IPS-18c (cell line): ENCODE measurements around the gene PRMT1.
"Not testable (repeated sequence)": the region's sequence is repeated elsewhere in the genome, so short reads cannot be mapped to it uniquely, and the experiment has no call there.

Experiments
- H3K4me3 ChIP-seq: 2 replicates; pipeline ENCODE4 v1.7.0; 2013; ENCODE audit warnings: low read depth, mild to moderate bottlenecking, low read length, moderate library complexity; ENCODE audit not compliant: insufficient read depth
- H3K9me3 ChIP-seq: one replicate; pipeline ENCODE4 v1.6.1; 2013; ENCODE audit warnings: mild to moderate bottlenecking, low read length, moderate library complexity; ENCODE audit not compliant: control insufficient read depth, insufficient read depth

Gene PRMT1

GRCh38 chr19:49692147-49692506, 15.1 kb downstream of the PRMT1 start:
- Histone ChIP-seq H3K4me3 (peak overlapping the region; percentile 85), H3K9me3 (peaks cover 2% of the 10 kb centered on the region)

GRCh38 chr19:49696115-49696514, 19.0 kb downstream of the PRMT1 start:
- no peak overlapping the region for H3K4me3 ChIP-seq
- no peaks in the 10 kb centered on the region for H3K9me3 ChIP-seq

GRCh38 chr19:49696865-49697264, 19.8 kb downstream of the PRMT1 start:
- H3K9me3 ChIP-seq = no peaks in the 10 kb centered on the region
- H3K4me3 ChIP-seq = no peak overlapping the region

GRCh38 chr19:49699364-49699763, 22.3 kb downstream of the PRMT1 start:
- no peak overlapping the region for H3K4me3 ChIP-seq
- H3K9me3 ChIP-seq = no peaks in the 10 kb centered on the region

GRCh38 chr19:49700563-49700962, 23.5 kb downstream of the PRMT1 start:
- Histone ChIP-seq H3K4me3 (no peak overlapping the region), H3K9me3 (no peaks in the 10 kb centered on the region)

GRCh38 chr19:49701271-49701786, 24.3 kb downstream of the PRMT1 start:
- Histone ChIP-seq H3K4me3 (no peak overlapping the region; the same call in 1 of the 2 replicates), H3K9me3 (no peaks in the 10 kb centered on the region)

- Histone ChIP-seq H3K9me3 (no peaks in the 10 kb centered on the region), H3K4me3 (no peak overlapping the region)
These were observed 28.0 kb downstream of the PRMT1 start for GRCh38 chr19:49704888-49705642.

GRCh38 chr19:49705919-49706318, 28.8 kb downstream of the PRMT1 start:
- Histone ChIP-seq H3K4me3 (no peak overlapping the region), H3K9me3 (no peaks in the 10 kb centered on the region)

GRCh38 chr19:49710372-49710951, 33.4 kb downstream of the PRMT1 start:
- H3K9me3 ChIP-seq = no peaks in the 10 kb centered on the region
- no peak overlapping the region for H3K4me3 ChIP-seq

GRCh38 chr19:49712397-49712859, 35.4 kb downstream of the PRMT1 start:
- Histone ChIP-seq H3K9me3 (no peaks in the 10 kb centered on the region), H3K4me3 (no peak overlapping the region)

- no peak overlapping the region for H3K4me3 ChIP-seq
These were observed 36.3 kb downstream of the PRMT1 start for GRCh38 chr19:49713236-49713845.

GRCh38 chr19:49716154-49716553, 39.1 kb downstream of the PRMT1 start:
- Histone ChIP-seq H3K4me3 (no peak overlapping the region), H3K9me3 (no peaks in the 10 kb centered on the region)

More at GRCh38 chr19:49713236-49713845, 36.3 kb downstream of the PRMT1 start:
- H3K9me3 ChIP-seq = no peaks in the 10 kb centered on the region

GRCh38 chr19:49718511-49718910, 41.4 kb downstream of the PRMT1 start:
- H3K4me3 ChIP-seq = no peak overlapping the region
- no peaks in the 10 kb centered on the region for H3K9me3 ChIP-seq

GRCh38 chr19:49718991-49719390, 41.9 kb downstream of the PRMT1 start:
- no peak overlapping the region for H3K4me3 ChIP-seq

GRCh38 chr19:49719420-49719819, 42.3 kb downstream of the PRMT1 start:
- H3K4me3 ChIP-seq, H3K9me3 ChIP-seq: not testable (repeated sequence)

More at GRCh38 chr19:49718991-49719390, 41.9 kb downstream of the PRMT1 start:
- no peaks in the 10 kb centered on the region for H3K9me3 ChIP-seq

- Histone ChIP-seq H3K4me3 (no peak overlapping the region), H3K9me3 (no peaks in the 10 kb centered on the region)
These were observed 50.4 kb downstream of the PRMT1 start for GRCh38 chr19:49727217-49728030.

- H3K9me3 ChIP-seq = no peaks in the 10 kb centered on the region
- H3K4me3 ChIP-seq = no peak overlapping the region
These were observed 53.1 kb downstream of the PRMT1 start for GRCh38 chr19:49730166-49730565.
